SK-N-SH treated with all-trans-retinoic acid at 6 μM for 48 hours (cell line): ENCODE results near the gene EXOC4.

Experiments
- ATAC-seq: fragments of 200-7000 bp; cut with Tn5 transposase; 3 replicates; pipeline ENCODE4 v1.9.1; 2020; ENCODE audit warnings: mild to moderate bottlenecking, moderate library complexity
- ARNTL ChIP-seq: fragments of 450-650 bp; formaldehyde crosslinking; IDR thresholded peaks from 2 replicates; pipeline ENCODE4 v1.5.0; 2020; ENCODE audit warnings: low read depth, mild to moderate bottlenecking, moderate library complexity, borderline replicate concordance
- BACH2 ChIP-seq: fragments of 250-450 bp; sonication (Bioruptor Pico); IDR thresholded peaks from 2 replicates; pipeline ENCODE4 v1.9.0; 2021; ENCODE audit warnings: mild to moderate bottlenecking, borderline replicate concordance
- CREB5 ChIP-seq: fragments of 250-450 bp; sonication (Bioruptor Pico); IDR thresholded peaks from 2 replicates; pipeline ENCODE4 v1.5.1; 2020; ENCODE audit warnings: low read depth, mild to moderate bottlenecking, moderate library complexity
- CSDC2 ChIP-seq: fragments of 250-450 bp; sonication (Bioruptor Pico); IDR thresholded peaks from 2 replicates; pipeline ENCODE4 v1.5.0; 2020; ENCODE audit warnings: mild to moderate bottlenecking, moderate library complexity
- ESRRG ChIP-seq: fragments of 250-450 bp; sonication (Bioruptor Pico); IDR thresholded peaks from 2 replicates; pipeline ENCODE4 v1.6.1; 2021; ENCODE audit warnings: mild to moderate bottlenecking
- GLIS3 ChIP-seq: fragments of 250-450 bp; sonication (Bioruptor Pico); IDR thresholded peaks from 2 replicates; pipeline ENCODE4 v1.5.0; 2020; ENCODE audit warnings: mild to moderate bottlenecking, moderate library complexity
- ISL1 ChIP-seq: fragments of 250-450 bp; sonication (Bioruptor Pico); IDR thresholded peaks from 2 replicates; pipeline ENCODE4 v2.1.2; 2022; ENCODE audit warnings: mild to moderate bottlenecking, moderate library complexity
- OSR1 ChIP-seq: fragments of 250-450 bp; sonication (Bioruptor Pico); IDR thresholded peaks from 2 replicates; pipeline ENCODE4 v1.8.0; 2022; ENCODE audit warnings: moderate library complexity, mild to moderate bottlenecking, inconsistent platforms
- PATZ1 ChIP-seq: fragments of 250-450 bp; sonication (Bioruptor Pico); IDR thresholded peaks from 2 replicates; pipeline ENCODE4 v1.8.0; 2020; ENCODE audit warnings: mild to moderate bottlenecking, moderate library complexity, borderline replicate concordance
- POU6F1 ChIP-seq: fragments of 250-450 bp; sonication (Bioruptor Pico); IDR thresholded peaks from 2 replicates; pipeline ENCODE4 v1.8.0; 2021; ENCODE audit warnings: low read depth, mild to moderate bottlenecking, moderate library complexity, borderline replicate concordance
- PPARA ChIP-seq: fragments of 250-450 bp; sonication (Bioruptor Pico); IDR thresholded peaks from 2 replicates; pipeline ENCODE4 v1.5.0; 2020; ENCODE audit warnings: mild to moderate bottlenecking, borderline replicate concordance
- RARB ChIP-seq: fragments of 250-450 bp; sonication (Bioruptor Pico); IDR thresholded peaks from 2 replicates; pipeline ENCODE4 v1.8.0; 2021; ENCODE audit warnings: mild to moderate bottlenecking, moderate library complexity
- SNAI2 ChIP-seq: fragments of 250-450 bp; sonication (Bioruptor Pico); IDR thresholded peaks from 2 replicates; pipeline ENCODE4 v1.5.0; 2020; ENCODE audit warnings: mild to moderate bottlenecking, moderate library complexity
- TCF4 ChIP-seq: fragments of 250-450 bp; sonication (Bioruptor Pico); IDR thresholded peaks from 2 replicates; pipeline ENCODE4 v1.8.0; 2021; ENCODE audit warnings: mild to moderate bottlenecking, moderate library complexity, borderline replicate concordance
- TOX ChIP-seq: fragments of 250-450 bp; sonication (Bioruptor Pico); IDR thresholded peaks from 2 replicates; pipeline ENCODE4 v1.8.0; 2021; ENCODE audit warnings: mild to moderate bottlenecking, moderate library complexity, borderline replicate concordance
- TSHZ2 ChIP-seq: fragments of 250-450 bp; sonication (Bioruptor Pico); IDR thresholded peaks from 2 replicates; pipeline ENCODE4 v1.5.0; 2020; ENCODE audit warnings: mild to moderate bottlenecking, moderate library complexity
- ZC3H10 ChIP-seq: fragments of 250-450 bp; sonication (Bioruptor Pico); IDR thresholded peaks from 2 replicates; pipeline ENCODE4 v1.5.1; 2021; ENCODE audit warnings: mild to moderate bottlenecking, moderate library complexity
- ZFP3 ChIP-seq: fragments of 250-450 bp; sonication (Bioruptor Pico); IDR thresholded peaks from 2 replicates; pipeline ENCODE4 v1.5.0; 2020; ENCODE audit warnings: mild to moderate bottlenecking, moderate library complexity
- ZNF565 ChIP-seq: fragments of 450-650 bp; formaldehyde crosslinking; conservative IDR thresholded peaks from 2 replicates; pipeline ENCODE4 v1.5.0; 2020; ENCODE audit warnings: low read depth, mild to moderate bottlenecking, moderate library complexity
- ZNF8 ChIP-seq: fragments of 450-650 bp; formaldehyde crosslinking; IDR thresholded peaks from 2 replicates; pipeline ENCODE4 v1.5.0; 2020; ENCODE audit warnings: mild to moderate bottlenecking, moderate library complexity

The EXOC4 gene

GRCh38 chr7:133551466-133551865, 298.6 kb downstream of the EXOC4 start (continued):
- TF ChIP-seq TSHZ2 (CRISPR knock-in tag) (no peak), RARB (CRISPR knock-in tag) (no peak), ZFP3 (CRISPR knock-in tag) (no peak), SNAI2 (no peak), ZNF8 (CRISPR knock-in tag) (no peak), ZC3H10 (CRISPR knock-in tag) (no peak), PPARA (no peak), CSDC2 (no peak)

GRCh38 chr7:133552079-133552478, 299.2 kb downstream of the EXOC4 start:
- ATAC-seq, result no peak
- TF ChIP-seq BACH2 (no peak), ZNF8 (CRISPR knock-in tag) (no peak), TOX (no peak), GLIS3 (CRISPR knock-in tag) (no peak), CSDC2 (no peak), ISL1 (CRISPR knock-in tag) (no peak), TSHZ2 (CRISPR knock-in tag) (no peak), PATZ1 (CRISPR knock-in tag) (no peak)

GRCh38 chr7:133554330-133554729, 301.5 kb downstream of the EXOC4 start:
- TF ChIP-seq ESRRG (CRISPR knock-in tag) (no peak), GLIS3 (CRISPR knock-in tag) (no peak), RARB (CRISPR knock-in tag) (no peak), ZNF565 (CRISPR knock-in tag) (no peak), CREB5 (CRISPR knock-in tag) (no peak), TCF4 (CRISPR knock-in tag) (no peak), OSR1 (no peak), ZFP3 (CRISPR knock-in tag) (no peak), PATZ1 (CRISPR knock-in tag) (no peak), POU6F1 (CRISPR knock-in tag) (no peak), TOX (no peak), ARNTL (no peak), CSDC2 (no peak)
- no peak for ATAC-seq
